Gastroesophageal sphincter (tissue), 4 donors: ENCODE results near the gene CIRBP. TPM values are rescaled to one million over a fixed set of nuclear protein-coding genes. Genes with fewer than 3 reads are reported as not detected.

Source experiments
- ATAC-seq: fragments of 150-250 bp; one replicate; pipeline ENCODE4 v1.9.1; 2016; ENCODE audit warnings: mild to moderate bottlenecking, moderate library complexity
- H3K27ac ChIP-seq, 4 donors: fragments of 200-600 bp; sonication (generic) in 3 of 4; 1 replicate in 3 of 4; 2 replicates in 1 of 4; pipeline ENCODE4 v1.5.1; 2016 to 2019
- H3K27me3 ChIP-seq: fragments of 200-600 bp; sonication (generic); one replicate; pipeline ENCODE4 v1.5.1; 2019
- H3K36me3 ChIP-seq, 2 donors: fragments of 200-600 bp; sonication (generic); one replicate each; pipeline ENCODE4 v1.5.1; 2019; ENCODE audit warnings: control low read depth in 1 of 2
- H3K4me1 ChIP-seq, 3 donors: fragments of 200-600 bp; sonication (generic); 1 replicate in 2 of 3; 2 replicates in 1 of 3; pipeline ENCODE4 v1.5.1; 2016 to 2019; ENCODE audit warnings: control low read depth in 2 of 3
- H3K4me3 ChIP-seq, 2 donors: fragments of 200-600 bp; sonication (generic); one replicate each; pipeline ENCODE4 v1.5.1; 2019; ENCODE audit warnings: mild to moderate bottlenecking in 1 of 2, moderate library complexity in 1 of 2
- H3K9me3 ChIP-seq, 3 donors: fragments of 200-600 bp; sonication (generic); one replicate each; pipeline ENCODE4 v1.5.1; 2017 to 2019; ENCODE audit warnings: control low read depth in 2 of 3
- EP300 ChIP-seq: sonication (generic); formaldehyde crosslinking; IDR thresholded peaks from one replicate; pipeline ENCODE4 v1.6.1; 2017; ENCODE audit warnings: antibody characterized with exemption, mild to moderate bottlenecking
- POLR2A ChIP-seq, 2 donors: fragments of 450-650 bp; IDR thresholded peaks; one replicate each; pipeline ENCODE4 v1.6.1; 2017; ENCODE audit warnings: antibody characterized with exemption in 2 of 2, mild to moderate bottlenecking in 2 of 2, moderate library complexity in 1 of 2
- POLR2AphosphoS5 ChIP-seq: sonication (generic); formaldehyde crosslinking; IDR thresholded peaks from one replicate; pipeline ENCODE4 v1.6.1; 2017; ENCODE audit warnings: antibody characterized with exemption
- WGBS, 2 donors: methylation state at CpG; one replicate each; pipeline ENCODE4 v1.1.5; 2018; ENCODE audit warnings: low coverage in 1 of 2; 5-methylcytosine and 5-hydroxymethylcytosine counted together
- total RNA-seq, 4 donors: library from RNA; depleted of rRNA; stranded (reverse); fragments of >200 nt; gene quantifications; one replicate each; pipeline ENCODE4 v1.1.0, GENCODE V29; 2016
- TF ChIP-seq, protein P1 (sequence below), 4 experiments: fragments of 200-600 bp in 2 of 4; fragments of 450-650 bp in 2 of 4; sonication (generic) in 1 of 4; IDR thresholded peaks; one replicate each; pipeline ENCODE4 v1.5.1; 2017 to 2019; ENCODE audit warnings: antibody characterized with exemption in 4 of 4, mild to moderate bottlenecking in 2 of 4, moderate library complexity in 2 of 4

CIRBP gene
- total RNA-seq, 4 donors from 2014 or later, result 350 to 708 (median 559) TPM

DNA sequence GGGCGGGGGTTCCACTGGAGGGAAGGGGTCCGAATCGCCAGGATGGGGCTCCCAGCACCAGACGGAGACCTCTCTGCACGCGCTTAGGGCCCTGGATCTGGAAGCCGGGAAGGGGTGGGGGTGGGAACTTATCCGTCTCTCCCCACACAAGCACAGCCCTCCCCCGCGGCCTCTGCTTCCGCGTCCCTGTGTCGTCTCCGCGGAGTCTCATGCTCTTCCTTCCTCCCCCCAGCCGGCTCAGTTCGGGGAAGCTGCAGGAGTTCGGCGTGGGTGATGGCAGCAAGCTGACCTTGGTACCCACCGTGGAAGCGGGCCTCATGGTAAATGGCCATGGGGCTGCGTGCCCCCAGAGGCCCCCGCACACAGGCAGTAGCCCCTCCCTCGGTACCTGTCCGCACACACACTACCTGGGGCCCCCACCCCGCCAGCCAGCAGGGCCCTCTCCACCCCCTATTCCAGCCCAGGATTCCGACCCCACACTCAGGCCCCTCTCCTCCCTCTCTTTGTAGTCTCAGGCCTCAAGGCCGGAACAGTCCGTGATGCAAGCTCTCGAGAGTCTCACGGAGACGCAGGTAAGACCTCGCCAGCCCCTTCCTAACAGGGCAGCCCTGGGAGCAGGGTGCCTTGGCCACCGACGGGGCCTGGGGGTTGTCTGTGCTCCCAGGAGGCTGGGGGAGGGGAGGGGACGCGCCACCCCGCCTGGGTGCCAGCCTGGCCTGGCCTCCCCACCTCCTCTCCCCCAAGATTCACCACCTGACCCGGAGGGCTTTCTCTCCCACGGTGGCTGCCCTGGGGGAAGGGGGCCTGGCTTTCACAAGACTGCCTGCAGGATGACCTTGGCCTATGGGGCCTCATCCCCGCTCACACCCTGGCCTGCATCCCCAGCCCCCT is 17.6 kb upstream of the CIRBP start:
- 3% methylated on average over 4 of the region's 41 CpGs; no CpG with 5 or more reads in 1 of the 2 donors for WGBS, 2 donors
- peaks cover 0 to 75% (median 42%) of the 10 kb centered on the region in 3 donors for H3K4me1 ChIP-seq
- peaks cover 3 to 39% of the 10 kb centered on the region in 2 donors for H3K36me3 ChIP-seq
- H3K9me3 ChIP-seq, result no peaks in the 10 kb centered on the region
- ATAC-seq, result no peak
- H3K4me3 ChIP-seq, result peak overlapping the region; percentile 78 to 86
- H3K27ac ChIP-seq, result peak overlapping the region; percentile 70 to 100 (median 100)
- no peaks in the 10 kb centered on the region for H3K27me3 ChIP-seq
- TF ChIP-seq, protein P1, sequence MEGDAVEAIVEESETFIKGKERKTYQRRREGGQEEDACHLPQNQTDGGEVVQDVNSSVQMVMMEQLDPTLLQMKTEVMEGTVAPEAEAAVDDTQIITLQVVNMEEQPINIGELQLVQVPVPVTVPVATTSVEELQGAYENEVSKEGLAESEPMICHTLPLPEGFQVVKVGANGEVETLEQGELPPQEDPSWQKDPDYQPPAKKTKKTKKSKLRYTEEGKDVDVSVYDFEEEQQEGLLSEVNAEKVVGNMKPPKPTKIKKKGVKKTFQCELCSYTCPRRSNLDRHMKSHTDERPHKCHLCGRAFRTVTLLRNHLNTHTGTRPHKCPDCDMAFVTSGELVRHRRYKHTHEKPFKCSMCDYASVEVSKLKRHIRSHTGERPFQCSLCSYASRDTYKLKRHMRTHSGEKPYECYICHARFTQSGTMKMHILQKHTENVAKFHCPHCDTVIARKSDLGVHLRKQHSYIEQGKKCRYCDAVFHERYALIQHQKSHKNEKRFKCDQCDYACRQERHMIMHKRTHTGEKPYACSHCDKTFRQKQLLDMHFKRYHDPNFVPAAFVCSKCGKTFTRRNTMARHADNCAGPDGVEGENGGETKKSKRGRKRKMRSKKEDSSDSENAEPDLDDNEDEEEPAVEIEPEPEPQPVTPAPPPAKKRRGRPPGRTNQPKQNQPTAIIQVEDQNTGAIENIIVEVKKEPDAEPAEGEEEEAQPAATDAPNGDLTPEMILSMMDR (IDR thresholded peaks at IDR 0.05), result no peak
- TF ChIP-seq EP300 (no peak), POLR2AphosphoS5 (peak; percentile 53), POLR2A (IDR thresholded peaks at IDR 0.05) (peak; percentile 9 to 26)

DNA sequence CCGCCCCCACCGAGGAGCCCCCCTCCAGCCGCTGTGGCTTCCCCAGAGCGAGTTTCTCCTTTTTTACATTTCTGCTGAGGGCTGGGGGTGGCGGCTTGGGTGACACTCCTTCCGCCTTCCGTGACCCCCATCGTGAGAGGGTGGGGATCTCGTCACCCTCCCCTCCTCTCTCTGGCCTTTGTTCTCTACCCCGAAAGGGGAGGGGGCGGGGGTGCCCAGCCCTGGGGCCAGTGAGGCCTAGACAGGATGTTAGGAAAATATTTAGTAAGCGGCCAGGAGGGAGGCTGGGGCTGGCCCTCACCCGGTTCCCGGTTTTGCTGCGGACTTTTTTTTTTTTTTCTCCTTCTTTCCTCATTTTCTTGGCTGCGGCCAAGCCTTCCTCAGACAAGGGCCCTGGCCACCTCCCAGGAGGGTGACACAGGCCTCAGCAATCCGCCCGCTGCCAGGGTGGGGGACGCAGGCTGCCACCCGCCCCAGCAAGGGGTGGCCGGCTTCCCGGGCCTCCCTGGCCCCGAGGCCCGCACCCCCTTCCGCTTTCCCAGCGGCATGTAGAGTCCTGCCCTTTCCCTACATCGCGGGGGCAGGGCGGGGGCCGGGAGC is 16.8 kb upstream of the CIRBP start:
- Histone ChIP-seq H3K36me3 (peaks cover 3 to 46% of the 10 kb centered on the region in 2 donors), H3K27ac (peak overlapping the region; percentile 70 to 100 (median 100)), H3K4me3 (peak overlapping the region; percentile 78 to 86), H3K9me3 (no peaks in the 10 kb centered on the region), H3K27me3 (no peaks in the 10 kb centered on the region), H3K4me1 (peaks cover 0 to 75% (median 41%) of the 10 kb centered on the region in 3 donors)
- TF ChIP-seq, protein P1 (IDR thresholded peaks at IDR 0.05), result no peak
- TF ChIP-seq POLR2AphosphoS5 (peak; percentile 96), EP300 (peak; percentile 31), POLR2A (IDR thresholded peaks at IDR 0.05) (peak in 1 of 2 donors; percentile 31)
- WGBS, 2 donors, result 0% methylated on average over 9 of the region's 30 CpGs; no CpG with 5 or more reads in 1 of the 2 donors
- ATAC-seq, result peak; percentile 57

DNA sequence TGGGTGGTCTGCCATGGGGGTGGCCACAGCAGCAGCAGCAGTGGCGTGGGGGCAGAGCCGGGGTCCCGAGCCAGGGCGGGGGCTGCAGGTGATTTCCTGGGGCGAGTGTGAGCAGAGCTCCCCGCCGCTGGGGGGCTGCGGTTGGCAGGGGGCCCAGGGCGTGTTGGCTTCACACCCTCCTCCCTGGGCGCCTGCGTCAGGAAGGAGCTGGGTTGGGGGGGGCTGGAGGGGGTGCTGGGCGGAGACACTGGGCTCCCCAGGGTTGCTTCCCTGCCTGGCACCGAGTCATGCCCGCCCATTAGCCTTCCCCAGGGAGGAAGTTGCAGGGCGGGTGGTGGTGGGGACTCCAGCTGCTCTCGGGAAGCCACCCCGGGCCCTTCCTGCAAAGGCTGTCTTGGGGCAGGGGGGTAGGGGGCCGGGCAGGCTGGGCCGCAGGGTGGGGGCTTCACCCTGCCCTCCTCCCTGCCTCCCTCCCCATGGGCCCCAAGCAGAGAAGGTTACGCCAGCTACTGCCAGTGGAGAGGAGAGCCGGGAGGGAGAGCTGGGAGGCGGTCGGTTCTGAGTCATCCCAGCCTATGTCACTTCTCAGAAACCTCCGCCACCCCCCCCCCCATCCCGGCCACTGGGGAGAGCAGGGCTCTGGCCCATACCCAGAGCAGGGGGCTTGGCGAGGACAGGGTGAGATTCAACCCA is 16.2 kb upstream of the CIRBP start:
- no CpG with 5 or more reads among the region's 26 CpGs for WGBS, 2 donors
- Histone ChIP-seq H3K4me1 (peaks cover 0 to 75% (median 36%) of the 10 kb centered on the region in 3 donors), H3K27me3 (no peaks in the 10 kb centered on the region), H3K27ac (peak overlapping the region; percentile 70 to 100 (median 100)), H3K4me3 (peak overlapping the region; percentile 11 to 86), H3K36me3 (peaks cover 3 to 53% of the 10 kb centered on the region in 2 donors), H3K9me3 (no peaks in the 10 kb centered on the region)
- TF ChIP-seq EP300 (no peak), POLR2AphosphoS5 (peak; percentile 58), POLR2A (IDR thresholded peaks at IDR 0.05) (peak in 1 of 2 donors; percentile 2)
- TF ChIP-seq, protein P1 (IDR thresholded peaks at IDR 0.05), result peak in 3 of 4 experiments; percentile 30 to 51 (median 35)
- peak; percentile 62 for ATAC-seq

DNA sequence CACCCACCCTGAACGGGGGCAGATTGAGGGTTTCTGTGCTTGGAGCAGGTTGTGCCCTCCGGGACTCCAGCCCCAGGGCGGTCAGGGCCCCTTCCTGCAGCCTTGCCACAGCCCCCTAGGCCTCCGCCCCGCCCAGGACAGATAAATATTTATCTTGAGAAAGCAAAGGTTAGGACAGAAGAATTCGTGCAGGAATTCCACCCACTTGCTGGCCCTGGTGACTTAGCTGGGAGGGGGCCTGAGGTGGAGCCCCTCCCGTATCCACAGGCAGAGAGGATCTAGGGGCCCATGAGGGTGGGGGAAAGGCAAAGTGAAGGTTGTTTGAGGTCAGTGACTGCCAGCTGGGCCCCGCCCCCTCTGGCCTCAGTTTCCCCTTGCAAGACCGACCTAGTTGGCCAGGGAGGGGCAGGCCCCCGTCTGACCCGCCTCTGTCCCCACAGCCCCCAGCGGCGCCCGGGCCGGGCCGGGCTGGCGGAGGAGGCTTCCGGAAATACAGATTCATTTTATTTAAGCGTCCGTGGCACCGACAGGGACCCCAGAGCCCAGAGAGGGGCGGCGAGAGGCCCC is 15.5 kb upstream of the CIRBP start:
- WGBS, 2 donors, result 0% methylated on average over 3 of the region's 23 CpGs; no CpG with 5 or more reads in 1 of the 2 donors
- ATAC-seq, result peak; percentile 16

More for the DNA sequence above, 15.5 kb upstream of the CIRBP start:
- Histone ChIP-seq H3K9me3 (no peaks in the 10 kb centered on the region), H3K27me3 (no peaks in the 10 kb centered on the region), H3K4me1 (peaks cover 0 to 77% (median 39%) of the 10 kb centered on the region in 3 donors), H3K27ac (peak overlapping the region; percentile 70 to 100 (median 100)), H3K4me3 (peak overlapping the region; percentile 11 to 86), H3K36me3 (peaks cover 3 to 57% of the 10 kb centered on the region in 2 donors)
- TF ChIP-seq POLR2A (IDR thresholded peaks at IDR 0.05), result no peak
- TF ChIP-seq, protein P1 (IDR thresholded peaks at IDR 0.05), result peak in 2 of 4 experiments; percentile 9 to 13
- TF ChIP-seq POLR2AphosphoS5, result peak; percentile 84
- TF ChIP-seq EP300, result no peak
